PC-3 (cell line): ENCODE data around the gene PFDN4. TPM values are rescaled to one million over a fixed set of nuclear protein-coding genes. Genes with fewer than 3 reads are reported as not detected.

Experiments
- ATAC-seq: fragments of 200-7000 bp; cut with Tn5 transposase; 2 replicates; pipeline ENCODE4 v1.9.1; 2020; ENCODE audit warnings: mild to moderate bottlenecking, moderate library complexity
- BruUV-seq: library from RNA; stranded (reverse); fragments of 400-500 nt; replicated peaks from 2 replicates; lab custom pipeline; 2021; lab: Mats Ljungman, UMichigan
- CTCF ChIA-PET: fragments of 300-600 bp; sonication (Branson Sonifier 250); formaldehyde crosslinking; loops from one replicate; lab custom pipeline; 2022; ENCODE audit warnings: antibody characterized with exemption; lab: Charles Lee
- POLR2A ChIA-PET: fragments of 300-600 bp; sonication (Branson Sonifier 250); formaldehyde crosslinking; loops from one replicate; lab custom pipeline; 2022; ENCODE audit warnings: antibody characterized with exemption; ENCODE audit not compliant: unreplicated experiment; lab: Charles Lee
- DNase-seq: peaks from one replicate; pipeline ENCODE4 v3.0.0-alpha.2; 2015
- H2AFZ ChIP-seq: fragments of 300-600 bp; sonication (generic); 2 replicates; pipeline ENCODE4 v1.6.0; 2016; ENCODE audit warnings: antibody characterized with exemption, low read length
- H3F3A ChIP-seq: fragments of 300-600 bp; sonication (generic); one replicate; pipeline ENCODE4 v1.6.0; 2017; ENCODE audit warnings: antibody characterized with exemption, low read length, control low read depth, mild to moderate bottlenecking; ENCODE audit not compliant: unreplicated experiment
- H3K27ac ChIP-seq: fragments of 300-600 bp; sonication (generic); 2 replicates; pipeline ENCODE4 v1.5.1; 2016; ENCODE audit warnings: mild to moderate bottlenecking, low read length
- H3K27me3 ChIP-seq: fragments of 300-600 bp; sonication (generic); 2 replicates; pipeline ENCODE4 v1.6.1; 2016; ENCODE audit warnings: low read length, mixed read lengths
- H3K36me3 ChIP-seq: fragments of 300-600 bp; sonication (generic); 2 replicates; pipeline ENCODE4 v1.6.1; 2016; ENCODE audit warnings: low read depth, mixed run types, low read length, mixed read lengths
- H3K4me1 ChIP-seq: fragments of 300-600 bp; sonication (generic); 2 replicates; pipeline ENCODE4 v1.5.1; 2016; ENCODE audit warnings: low read length; ENCODE audit not compliant: insufficient read depth
- H3K4me2 ChIP-seq: fragments of 300-600 bp; sonication (generic); 2 replicates; pipeline ENCODE4 v1.6.0; 2016; ENCODE audit warnings: low read length
- H3K4me3 ChIP-seq: fragments of 300-600 bp; sonication (generic); 2 replicates; pipeline ENCODE4 v1.5.1; 2016; ENCODE audit warnings: mild to moderate bottlenecking, low read length, mixed read lengths
- H3K79me2 ChIP-seq: fragments of 300-600 bp; sonication (generic); 2 replicates; pipeline ENCODE4 v1.6.1; 2017; ENCODE audit warnings: low read length, mixed read lengths
- H3K9ac ChIP-seq: fragments of 300-600 bp; sonication (generic); 2 replicates; pipeline ENCODE4 v1.6.0; 2016; ENCODE audit warnings: mild to moderate bottlenecking, low read length
- H3K9me2 ChIP-seq: fragments of 300-600 bp; sonication (generic); replicated peaks from 2 replicates; pipeline ENCODE4 v1.6.1; 2016; ENCODE audit warnings: mixed run types, low read length, mixed read lengths
- H3K9me3 ChIP-seq: fragments of 300-600 bp; sonication (generic); 2 replicates; pipeline ENCODE4 v1.6.1; 2016; ENCODE audit warnings: low read length, mixed read lengths
- H4K20me1 ChIP-seq: fragments of 300-600 bp; sonication (generic); 2 replicates; pipeline ENCODE4 v1.6.1; 2016; ENCODE audit warnings: low read length, mixed read lengths
- EZH2 ChIP-seq: fragments of 300-600 bp; sonication (generic); IDR thresholded peaks from one replicate; pipeline ENCODE4 v1.6.1; 2017; ENCODE audit warnings: antibody characterized with exemption, mild to moderate bottlenecking, low read length; ENCODE audit not compliant: unreplicated experiment
- EZH2phosphoT487 ChIP-seq: fragments of 300-600 bp; sonication (generic); IDR thresholded peaks from 2 replicates; pipeline ENCODE4 v1.6.1; 2018; ENCODE audit warnings: mild to moderate bottlenecking, antibody characterized with exemption, low read length, borderline replicate concordance
- intact Hi-C: fragments of 100-400 bp; cut with micrococcal nuclease; formaldehyde crosslinking; loops from 2 replicates; pipeline ENCODE4 v1.9.0; 2023
- total RNA-seq: library from RNA; depleted of rRNA; stranded (reverse); fragments of >200 nt; gene quantifications from 2 replicates; pipeline ENCODE4 v1.2.3, GENCODE V29; 2014
- TF ChIP-seq, protein P1 (sequence below): fragments of 300-600 bp; sonication (generic); conservative IDR thresholded peaks from 2 replicates; pipeline ENCODE4 v1.5.1; 2017; ENCODE audit warnings: antibody characterized with exemption, low read depth, mild to moderate bottlenecking, low read length

Gene PFDN4
- total RNA-seq, 1 experiment from 2014 or later: 122 TPM

- Histone ChIP-seq H3F3A (no peaks in the 10 kb centered on the region), H3K27me3 (peaks cover 12% of the 10 kb centered on the region), H3K79me2 (no peaks in the 10 kb centered on the region), H3K4me3 (no peak overlapping the region), H3K4me1 (peaks cover 3% of the 10 kb centered on the region; the same call in 1 of the 2 replicates), H3K27ac (no peak overlapping the region), H3K36me3 (no peaks in the 10 kb centered on the region), H2AFZ (no peak overlapping the region), H3K9ac (no peak overlapping the region), H4K20me1 (no peaks in the 10 kb centered on the region), H3K9me3 (no peaks in the 10 kb centered on the region), H3K9me2 (no peaks in the 10 kb centered on the region), H3K4me2 (no peak overlapping the region)
- BruUV-seq: no TSS peak
- ChIA-PET POLR2A (no interaction called here), CTCF (no interaction called here)
- intact Hi-C loops: no loop called here
- ATAC-seq (no peak), DNase-seq (no peak)
- TF ChIP-seq, protein P1, sequence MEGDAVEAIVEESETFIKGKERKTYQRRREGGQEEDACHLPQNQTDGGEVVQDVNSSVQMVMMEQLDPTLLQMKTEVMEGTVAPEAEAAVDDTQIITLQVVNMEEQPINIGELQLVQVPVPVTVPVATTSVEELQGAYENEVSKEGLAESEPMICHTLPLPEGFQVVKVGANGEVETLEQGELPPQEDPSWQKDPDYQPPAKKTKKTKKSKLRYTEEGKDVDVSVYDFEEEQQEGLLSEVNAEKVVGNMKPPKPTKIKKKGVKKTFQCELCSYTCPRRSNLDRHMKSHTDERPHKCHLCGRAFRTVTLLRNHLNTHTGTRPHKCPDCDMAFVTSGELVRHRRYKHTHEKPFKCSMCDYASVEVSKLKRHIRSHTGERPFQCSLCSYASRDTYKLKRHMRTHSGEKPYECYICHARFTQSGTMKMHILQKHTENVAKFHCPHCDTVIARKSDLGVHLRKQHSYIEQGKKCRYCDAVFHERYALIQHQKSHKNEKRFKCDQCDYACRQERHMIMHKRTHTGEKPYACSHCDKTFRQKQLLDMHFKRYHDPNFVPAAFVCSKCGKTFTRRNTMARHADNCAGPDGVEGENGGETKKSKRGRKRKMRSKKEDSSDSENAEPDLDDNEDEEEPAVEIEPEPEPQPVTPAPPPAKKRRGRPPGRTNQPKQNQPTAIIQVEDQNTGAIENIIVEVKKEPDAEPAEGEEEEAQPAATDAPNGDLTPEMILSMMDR: no peak
- no peak for TF ChIP-seq EZH2
- no peak for TF ChIP-seq EZH2phosphoT487
These were observed 23.1 kb downstream of the PFDN4 start for GRCh38 chr20:54231036-54231435.

GRCh38 chr20:54234991-54235390, 27.1 kb downstream of the PFDN4 start:
- no peak for ATAC-seq
- peaks cover 51% of the 10 kb centered on the region for H3K27me3 ChIP-seq
- TF ChIP-seq EZH2phosphoT487: no peak
- TF ChIP-seq, protein P1: no peak
- TF ChIP-seq EZH2: no peak
- no peaks in the 10 kb centered on the region for H3F3A ChIP-seq
- H3K79me2 ChIP-seq: no peaks in the 10 kb centered on the region
- H4K20me1 ChIP-seq: no peaks in the 10 kb centered on the region
- no peak overlapping the region for H3K4me2 ChIP-seq
- CTCF ChIA-PET: no interaction called here
- intact Hi-C loops: no loop called here
- no peaks in the 10 kb centered on the region for H3K36me3 ChIP-seq
- H3K4me1 ChIP-seq: no peaks in the 10 kb centered on the region
- DNase-seq: no peak
- H3K4me3 ChIP-seq: no peak overlapping the region
- no peaks in the 10 kb centered on the region for H3K9me3 ChIP-seq
- no peak overlapping the region for H3K27ac ChIP-seq
- no TSS peak for BruUV-seq
- POLR2A ChIA-PET: no interaction called here
- no peaks in the 10 kb centered on the region for H3K9me2 ChIP-seq
- H3K9ac ChIP-seq: no peak overlapping the region
- no peak overlapping the region for H2AFZ ChIP-seq

DNA sequence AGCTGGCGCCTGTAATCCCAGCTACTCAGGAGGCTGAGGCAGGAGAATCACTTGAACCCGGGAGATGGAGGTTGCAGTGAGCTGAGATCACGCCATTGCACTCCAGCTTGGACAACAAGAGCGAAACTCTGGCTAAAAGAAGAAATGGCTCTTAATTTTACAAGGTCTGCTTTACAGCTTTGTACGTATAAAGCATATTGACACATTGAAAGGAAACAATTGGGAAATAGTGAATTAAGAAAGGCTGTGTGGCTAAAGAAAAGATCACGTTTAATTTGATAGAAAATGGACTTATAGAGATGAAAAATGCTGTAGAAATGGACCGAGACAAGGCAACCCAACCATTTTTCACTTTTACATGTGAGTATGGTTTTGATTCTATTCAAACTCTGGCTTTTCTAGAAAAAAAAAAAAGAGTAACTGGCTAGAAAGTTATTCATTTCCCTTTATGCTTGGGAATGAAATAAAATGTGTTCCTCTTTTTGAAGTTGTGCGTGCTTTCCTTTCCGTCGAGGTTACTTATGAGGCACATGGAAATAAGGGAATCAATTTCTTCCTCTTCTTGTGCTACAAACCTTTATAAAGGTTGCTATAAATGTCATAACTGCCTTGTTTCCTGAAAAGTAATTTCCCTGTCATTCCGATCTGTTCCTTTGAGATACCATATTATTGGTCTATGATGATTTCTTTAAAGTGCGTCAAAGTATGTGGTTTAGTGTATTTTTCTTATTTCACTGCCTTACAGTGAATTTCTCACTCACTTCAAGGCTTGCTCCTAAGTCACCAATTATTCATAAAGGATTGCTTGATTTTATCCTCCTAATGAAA, 29.4 kb downstream of the PFDN4 start:
- CTCF ChIA-PET: no interaction called here
- no peaks in the 10 kb centered on the region for H3K4me1 ChIP-seq
- POLR2A ChIA-PET: no interaction called here

More for the DNA sequence above, 29.4 kb downstream of the PFDN4 start:
- Histone ChIP-seq H3K36me3 (no peaks in the 10 kb centered on the region), H3F3A (no peaks in the 10 kb centered on the region), H3K9ac (no peak overlapping the region), H3K9me3 (no peaks in the 10 kb centered on the region), H3K27ac (no peak overlapping the region), H4K20me1 (no peaks in the 10 kb centered on the region), H3K79me2 (no peaks in the 10 kb centered on the region), H3K27me3 (peaks cover 53% of the 10 kb centered on the region), H3K9me2 (no peaks in the 10 kb centered on the region), H3K4me3 (no peak overlapping the region), H2AFZ (no peak overlapping the region), H3K4me2 (no peak overlapping the region)
- no peak for TF ChIP-seq EZH2phosphoT487
- TF ChIP-seq EZH2: no peak
- TF ChIP-seq, protein P1: no peak
- intact Hi-C loops: no loop called here
- no peak for DNase-seq
- ATAC-seq: no peak
- BruUV-seq: no TSS peak
